ENCODE data around the gene SYPL1.

Gene SYPL1

GRCh38 chr7:106120500-106120899 lies 8.4 kb upstream of the SYPL1 start:
- no peaks in the 10 kb centered on the region for H3K27me3 ChIP-seq (ENCODE audit: control insufficient read depth, insufficient read depth, low read length)
- no peaks in the 10 kb centered on the region for H3K36me3 ChIP-seq (ENCODE audit: control insufficient read depth, insufficient read depth, low read length)
- H3K4me1 ChIP-seq (ENCODE audit: control insufficient read depth, insufficient read depth, low read length), result peaks cover 12% of the 10 kb centered on the region
- H3K4me3 ChIP-seq (ENCODE audit: low read depth, low read length), result no peak overlapping the region
- no peak overlapping the region for H3K9ac ChIP-seq (ENCODE audit: low read length)
- no peak overlapping the region for H3K27ac ChIP-seq (ENCODE audit: low read depth, low read length)
- no peaks in the 10 kb centered on the region for H3K9me3 ChIP-seq (ENCODE audit: control insufficient read depth, insufficient read depth, low read depth, low read length)

- Histone ChIP-seq H3K4me1 (ENCODE audit: control insufficient read depth, insufficient read depth, low read length) (peaks cover 12% of the 10 kb centered on the region), H3K9me3 (ENCODE audit: control insufficient read depth, insufficient read depth, low read depth, low read length) (no peaks in the 10 kb centered on the region), H3K36me3 (ENCODE audit: control insufficient read depth, insufficient read depth, low read length) (no peaks in the 10 kb centered on the region), H3K27me3 (ENCODE audit: control insufficient read depth, insufficient read depth, low read length) (no peaks in the 10 kb centered on the region), H3K27ac (ENCODE audit: low read depth, low read length) (no peak overlapping the region), H3K9ac (ENCODE audit: low read length) (no peak overlapping the region), H3K4me3 (ENCODE audit: low read depth, low read length) (0 out of 2 replicates have a peak overlapping the region, but pooled peaks have one; percentile 15)
These were observed 7.6 kb upstream of the SYPL1 start for GRCh38 chr7:106119719-106120118.

GRCh38 chr7:106117786-106118544 lies 5.9 kb upstream of the SYPL1 start:
- no peaks in the 10 kb centered on the region for H3K36me3 ChIP-seq (ENCODE audit: control insufficient read depth, insufficient read depth, low read length)
- H3K4me3 ChIP-seq (ENCODE audit: low read depth, low read length), result no peak overlapping the region
- no peak overlapping the region for H3K9ac ChIP-seq (ENCODE audit: low read length)
- H3K27me3 ChIP-seq (ENCODE audit: control insufficient read depth, insufficient read depth, low read length), result no peaks in the 10 kb centered on the region
- H3K27ac ChIP-seq (ENCODE audit: low read depth, low read length), result no peak overlapping the region
- no peaks in the 10 kb centered on the region for H3K9me3 ChIP-seq (ENCODE audit: control insufficient read depth, insufficient read depth, low read depth, low read length)
- H3K4me1 ChIP-seq (ENCODE audit: control insufficient read depth, insufficient read depth, low read length), result peaks cover 19% of the 10 kb centered on the region

- Histone ChIP-seq H3K36me3 (ENCODE audit: control insufficient read depth, insufficient read depth, low read length) (no peaks in the 10 kb centered on the region), H3K27me3 (ENCODE audit: control insufficient read depth, insufficient read depth, low read length) (no peaks in the 10 kb centered on the region), H3K4me3 (ENCODE audit: low read depth, low read length) (no peak overlapping the region), H3K4me1 (ENCODE audit: control insufficient read depth, insufficient read depth, low read length) (peaks cover 24% of the 10 kb centered on the region), H3K9ac (ENCODE audit: low read length) (no peak overlapping the region), H3K9me3 (ENCODE audit: control insufficient read depth, insufficient read depth, low read depth, low read length) (no peaks in the 10 kb centered on the region), H3K27ac (ENCODE audit: low read depth, low read length) (no peak overlapping the region)
These were observed 4.1 kb upstream of the SYPL1 start for GRCh38 chr7:106116161-106116704.

GRCh38 chr7:106114716-106115383 lies 2.7 kb upstream of the SYPL1 start:
- H3K4me3 ChIP-seq (ENCODE audit: low read depth, low read length), result no peak overlapping the region
- no peaks in the 10 kb centered on the region for H3K27me3 ChIP-seq (ENCODE audit: control insufficient read depth, insufficient read depth, low read length)
- no peak overlapping the region for H3K9ac ChIP-seq (ENCODE audit: low read length)
- no peak overlapping the region for H3K27ac ChIP-seq (ENCODE audit: low read depth, low read length)
- H3K36me3 ChIP-seq (ENCODE audit: control insufficient read depth, insufficient read depth, low read length), result no peaks in the 10 kb centered on the region
- H3K9me3 ChIP-seq (ENCODE audit: control insufficient read depth, insufficient read depth, low read depth, low read length), result no peaks in the 10 kb centered on the region
- H3K4me1 ChIP-seq (ENCODE audit: control insufficient read depth, insufficient read depth, low read length), result peaks cover 29% of the 10 kb centered on the region

GRCh38 chr7:106112972-106113421 lies 885 bp upstream of the SYPL1 start:
- peaks cover 37% of the 10 kb centered on the region for H3K4me1 ChIP-seq (ENCODE audit: control insufficient read depth, insufficient read depth, low read length)
- H3K9me3 ChIP-seq (ENCODE audit: control insufficient read depth, insufficient read depth, low read depth, low read length), result no peaks in the 10 kb centered on the region
- H3K27me3 ChIP-seq (ENCODE audit: control insufficient read depth, insufficient read depth, low read length), result no peaks in the 10 kb centered on the region
- no peak overlapping the region for H3K27ac ChIP-seq (ENCODE audit: low read depth, low read length)
- peak overlapping the region; percentile 79 for H3K4me3 ChIP-seq (ENCODE audit: low read depth, low read length)
- H3K9ac ChIP-seq (ENCODE audit: low read length), result peak overlapping the region; percentile 68
- H3K36me3 ChIP-seq (ENCODE audit: control insufficient read depth, insufficient read depth, low read length), result no peaks in the 10 kb centered on the region

GRCh38 chr7:106111655-106112117 lies 426 bp downstream of the SYPL1 start:
- H3K27me3 ChIP-seq (ENCODE audit: control insufficient read depth, insufficient read depth, low read length), result no peaks in the 10 kb centered on the region
- peaks cover 37% of the 10 kb centered on the region for H3K4me1 ChIP-seq (ENCODE audit: control insufficient read depth, insufficient read depth, low read length)

GRCh38 chr7:106110885-106111654 lies 1.0 kb downstream of the SYPL1 start:
- Histone ChIP-seq H3K27me3 (ENCODE audit: control insufficient read depth, insufficient read depth, low read length) (no peaks in the 10 kb centered on the region), H3K9ac (ENCODE audit: low read length) (peak overlapping the region; percentile 97), H3K27ac (ENCODE audit: low read depth, low read length) (peak overlapping the region; percentile 84; the same call in 1 of the 2 replicates), H3K9me3 (ENCODE audit: control insufficient read depth, insufficient read depth, low read depth, low read length) (no peaks in the 10 kb centered on the region), H3K4me1 (ENCODE audit: control insufficient read depth, insufficient read depth, low read length) (peaks cover 37% of the 10 kb centered on the region), H3K4me3 (ENCODE audit: low read depth, low read length) (peak overlapping the region; percentile 99), H3K36me3 (ENCODE audit: control insufficient read depth, insufficient read depth, low read length) (no peaks in the 10 kb centered on the region)

More at GRCh38 chr7:106111655-106112117, 426 bp downstream of the SYPL1 start:
- Histone ChIP-seq H3K9me3 (ENCODE audit: control insufficient read depth, insufficient read depth, low read depth, low read length) (no peaks in the 10 kb centered on the region), H3K27ac (ENCODE audit: low read depth, low read length) (peak overlapping the region; percentile 84; the same call in 1 of the 2 replicates), H3K36me3 (ENCODE audit: control insufficient read depth, insufficient read depth, low read length) (no peaks in the 10 kb centered on the region), H3K9ac (ENCODE audit: low read length) (peak overlapping the region; percentile 97), H3K4me3 (ENCODE audit: low read depth, low read length) (peak overlapping the region; percentile 99)

- no peak overlapping the region for H3K27ac ChIP-seq (ENCODE audit: low read depth, low read length)
- peaks cover 2% of the 10 kb centered on the region; the same call in 1 of the 2 replicates for H3K36me3 ChIP-seq (ENCODE audit: control insufficient read depth, insufficient read depth, low read length)
- H3K9ac ChIP-seq (ENCODE audit: low read length), result no peak overlapping the region
- H3K4me3 ChIP-seq (ENCODE audit: low read depth, low read length), result peak overlapping the region; percentile 99
- H3K4me1 ChIP-seq (ENCODE audit: control insufficient read depth, insufficient read depth, low read length), result peaks cover 37% of the 10 kb centered on the region
- no peaks in the 10 kb centered on the region for H3K27me3 ChIP-seq (ENCODE audit: control insufficient read depth, insufficient read depth, low read length)
- no peaks in the 10 kb centered on the region for H3K9me3 ChIP-seq (ENCODE audit: control insufficient read depth, insufficient read depth, low read depth, low read length)
These were observed 1.9 kb downstream of the SYPL1 start for GRCh38 chr7:106110238-106110560.

- H3K4me3 ChIP-seq (ENCODE audit: low read depth, low read length), result peak overlapping the region; percentile 99
- peaks cover 37% of the 10 kb centered on the region for H3K4me1 ChIP-seq (ENCODE audit: control insufficient read depth, insufficient read depth, low read length)
- H3K9me3 ChIP-seq (ENCODE audit: control insufficient read depth, insufficient read depth, low read depth, low read length), result no peaks in the 10 kb centered on the region
- H3K27ac ChIP-seq (ENCODE audit: low read depth, low read length), result no peak overlapping the region
- no peak overlapping the region for H3K9ac ChIP-seq (ENCODE audit: low read length)
- no peaks in the 10 kb centered on the region for H3K27me3 ChIP-seq (ENCODE audit: control insufficient read depth, insufficient read depth, low read length)
- peaks cover 2% of the 10 kb centered on the region; the same call in 1 of the 2 replicates for H3K36me3 ChIP-seq (ENCODE audit: control insufficient read depth, insufficient read depth, low read length)
These were observed 2.4 kb downstream of the SYPL1 start for GRCh38 chr7:106109521-106110237.

Measured in HUES6 (cell line).